ENCODE measurements around the gene ASIC1. TPM values are rescaled to one million over a fixed set of nuclear protein-coding genes. Genes with fewer than 3 reads are reported as not detected.

ASIC1 gene
- total RNA-seq, 2 donors from 2014 or later: 0.52 to 0.99 TPM

GRCh38 chr12:50041962-50042361 is 15.4 kb upstream of the ASIC1 start:
- intact Hi-C loops (cut with DNase I): no loop called here
- Histone ChIP-seq H3K9me3 (no peaks in the 10 kb centered on the region), H3K27ac (no peak overlapping the region), H3K27me3 (no peaks in the 10 kb centered on the region), H3K4me1 (no peaks in the 10 kb centered on the region), H3K36me3 (replicated peaks in 1 of 2; ENCODE audit: insufficient read depth in 1 of 2, low read depth in 2 of 2) (no peaks in the 10 kb centered on the region), H3K4me3 (no peak overlapping the region)
- DNase-seq: no peak
- TF ChIP-seq CTCF (IDR thresholded peaks at IDR 0.05) (no peak), POLR2A (IDR thresholded peaks at IDR 0.05) (no peak)
- no peak for ATAC-seq
- WGBS, 2 donors: 42 to 63% methylated on average over 5 of the region's 5 CpGs

GRCh38 chr12:50042693-50043092 is 14.7 kb upstream of the ASIC1 start:
- ATAC-seq: no peak

GRCh38 chr12:50043308-50043707 is 14.1 kb upstream of the ASIC1 start:
- H3K36me3 ChIP-seq (replicated peaks in 1 of 2; ENCODE audit: insufficient read depth in 1 of 2, low read depth in 2 of 2): no peaks in the 10 kb centered on the region
- no peak for ATAC-seq
- H3K4me3 ChIP-seq: no peak overlapping the region
- no peaks in the 10 kb centered on the region for H3K27me3 ChIP-seq
- no peak overlapping the region for H3K27ac ChIP-seq
- H3K9me3 ChIP-seq: no peaks in the 10 kb centered on the region
- H3K4me1 ChIP-seq: no peaks in the 10 kb centered on the region
- TF ChIP-seq CTCF (IDR thresholded peaks at IDR 0.05) (no peak), POLR2A (IDR thresholded peaks at IDR 0.05) (no peak)
- no peak for DNase-seq
- 75 to 80% methylated on average over 2 of the region's 2 CpGs for WGBS, 2 donors
- intact Hi-C loops (cut with DNase I): no loop called here

More at GRCh38 chr12:50042693-50043092, 14.7 kb upstream of the ASIC1 start:
- TF ChIP-seq POLR2A (IDR thresholded peaks at IDR 0.05) (no peak), CTCF (IDR thresholded peaks at IDR 0.05) (no peak)
- H3K27ac ChIP-seq: no peak overlapping the region
- DNase-seq: no peak
- H3K27me3 ChIP-seq: no peaks in the 10 kb centered on the region
- 70 to 72% methylated on average over 6 of the region's 6 CpGs for WGBS, 2 donors
- H3K36me3 ChIP-seq (replicated peaks in 1 of 2; ENCODE audit: insufficient read depth in 1 of 2, low read depth in 2 of 2): no peaks in the 10 kb centered on the region
- intact Hi-C loops (cut with DNase I): no loop called here
- H3K9me3 ChIP-seq: no peaks in the 10 kb centered on the region
- H3K4me3 ChIP-seq: no peak overlapping the region
- no peaks in the 10 kb centered on the region for H3K4me1 ChIP-seq

- TF ChIP-seq CTCF (IDR thresholded peaks at IDR 0.05) (no peak), POLR2A (IDR thresholded peaks at IDR 0.05) (no peak)
- no peaks in the 10 kb centered on the region for H3K27me3 ChIP-seq
- ATAC-seq (no peak), DNase-seq (no peak)
- no peaks in the 10 kb centered on the region for H3K36me3 ChIP-seq (replicated peaks in 1 of 2; ENCODE audit: insufficient read depth in 1 of 2, low read depth in 2 of 2)
- no peaks in the 10 kb centered on the region for H3K9me3 ChIP-seq
- 65 to 68% methylated on average over 6 of the region's 6 CpGs for WGBS, 2 donors
- H3K4me3 ChIP-seq: no peak overlapping the region
- no peaks in the 10 kb centered on the region for H3K4me1 ChIP-seq
- no peak overlapping the region for H3K27ac ChIP-seq
- intact Hi-C loops (cut with DNase I): no loop called here
Observed at GRCh38 chr12:50043854-50044253, 13.5 kb upstream of the ASIC1 start.

GRCh38 chr12:50047693-50048250 is 9.6 kb upstream of the ASIC1 start:
- no peaks in the 10 kb centered on the region for H3K36me3 ChIP-seq (replicated peaks in 1 of 2; ENCODE audit: insufficient read depth in 1 of 2, low read depth in 2 of 2)
- intact Hi-C loops (cut with DNase I): no loop called here
- WGBS, 2 donors: 72 to 81% methylated on average over 7 of the region's 7 CpGs
- no peaks in the 10 kb centered on the region for H3K27me3 ChIP-seq
- H3K9me3 ChIP-seq: no peaks in the 10 kb centered on the region
- H3K4me1 ChIP-seq: peaks cover 10% of the 10 kb centered on the region
- TF ChIP-seq POLR2A (IDR thresholded peaks at IDR 0.05) (no peak), CTCF (IDR thresholded peaks at IDR 0.05) (no peak)
- no peak for ATAC-seq
- no peak overlapping the region for H3K4me3 ChIP-seq
- DNase-seq: no peak
- no peak overlapping the region for H3K27ac ChIP-seq
